Medulla oblongata (tissue), 1 donor: ENCODE data around the gene LRRFIP2.
"Not testable (repeated sequence)": the region's sequence is repeated elsewhere in the genome, so short reads cannot be mapped to it uniquely, and the experiment has no call there.

Experiments
- DNase-seq: peaks from one replicate; pipeline ENCODE4 v3.0.0-alpha.2; 2015; ENCODE audit errors: extremely low spot score

LRRFIP2 gene

DNA sequence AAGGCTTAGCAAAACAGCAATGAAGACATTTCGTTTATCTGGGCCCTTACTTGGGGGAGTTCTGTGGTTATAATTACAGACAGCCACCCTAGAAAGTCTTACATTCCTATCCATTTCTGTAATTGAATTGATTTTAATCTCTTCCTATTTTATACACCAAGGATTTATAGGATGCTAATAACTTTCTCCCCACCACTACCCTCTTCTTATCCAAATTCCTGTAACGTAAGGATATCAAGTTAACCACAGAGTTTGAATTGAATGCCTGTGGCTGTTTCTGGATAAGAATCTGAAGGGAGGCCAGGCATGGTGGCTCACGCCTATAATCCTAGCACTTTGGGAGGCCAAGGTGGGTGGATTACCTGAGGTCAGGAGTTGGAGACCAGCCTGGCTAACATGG is 102.5 kb downstream of the LRRFIP2 start:
- DNase-seq, result no peak

- DNase-seq, result no peak
Measured at GRCh38 chr3:37068031-37068430, 106.4 kb downstream of the LRRFIP2 start.

DNA sequence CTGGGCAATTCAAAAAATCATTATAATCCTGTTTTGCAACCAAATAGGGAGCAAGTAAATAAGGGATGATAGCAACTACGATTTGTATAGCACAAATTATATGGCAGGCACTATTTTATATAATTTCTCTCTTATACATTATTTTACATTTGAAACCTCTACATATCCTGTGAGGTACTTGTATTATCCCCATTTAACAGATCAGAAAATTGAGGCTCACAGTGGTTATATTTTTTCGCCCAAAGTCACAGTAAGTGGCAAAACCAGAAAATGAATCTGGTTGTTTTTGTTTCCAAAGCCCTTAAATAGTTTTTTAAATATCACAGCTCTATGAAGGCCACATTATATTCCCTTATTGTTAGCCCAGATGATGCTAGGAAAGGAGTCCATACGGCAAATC is 106.8 kb downstream of the LRRFIP2 start:
- DNase-seq, result no peak

- no peak for DNase-seq
Measured at GRCh38 chr3:37064747-37065146, 109.6 kb downstream of the LRRFIP2 start.

DNA sequence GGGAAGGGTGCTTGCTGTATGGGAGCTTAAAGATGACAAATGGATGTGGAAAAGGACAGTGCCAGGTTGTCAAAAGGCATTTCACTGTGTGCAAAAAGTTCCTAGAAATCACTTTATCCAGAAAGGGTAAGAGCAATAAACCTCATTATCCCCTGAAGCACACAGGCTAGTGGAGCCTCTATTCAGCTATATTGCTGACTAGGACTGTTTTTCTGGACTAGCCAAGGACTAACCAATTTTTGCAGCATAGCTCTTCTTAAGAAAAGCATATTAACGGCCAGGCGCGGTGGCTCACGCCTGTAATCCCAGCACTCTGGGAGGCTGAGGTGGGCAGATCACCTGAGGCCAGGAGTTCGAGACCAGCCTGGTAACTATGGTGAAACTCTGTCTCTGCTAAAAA is 116.3 kb downstream of the LRRFIP2 start:
- DNase-seq, result no peak

- DNase-seq, result no peak
Measured at GRCh38 chr3:37056826-37057225, 117.6 kb downstream of the LRRFIP2 start.

DNA sequence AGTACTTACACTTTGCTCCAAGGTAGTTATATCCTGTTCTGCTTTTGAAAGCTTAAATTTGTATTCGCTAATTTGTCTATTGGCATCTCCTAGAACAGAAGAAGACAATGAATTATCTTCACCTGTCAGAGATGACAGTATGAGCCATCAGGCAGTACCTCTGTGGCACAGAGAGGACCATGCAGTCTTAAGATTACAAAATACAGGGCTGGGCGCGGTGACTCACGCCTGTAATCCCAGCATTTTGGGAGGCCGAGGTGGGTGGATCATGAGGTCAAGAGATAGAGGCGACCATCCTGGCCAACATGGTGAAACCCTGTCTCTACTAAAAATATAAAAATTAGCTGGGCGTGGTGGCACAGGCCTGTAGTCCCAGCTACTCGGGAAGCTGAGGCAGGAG is 119.3 kb downstream of the LRRFIP2 start:
- DNase-seq, result not testable (repeated sequence)

- no peak for DNase-seq
Measured at GRCh38 chr3:37054370-37054769, 120.0 kb downstream of the LRRFIP2 start.

- DNase-seq, result no peak
Measured at GRCh38 chr3:37053753-37054152, 120.6 kb downstream of the LRRFIP2 start.

DNA sequence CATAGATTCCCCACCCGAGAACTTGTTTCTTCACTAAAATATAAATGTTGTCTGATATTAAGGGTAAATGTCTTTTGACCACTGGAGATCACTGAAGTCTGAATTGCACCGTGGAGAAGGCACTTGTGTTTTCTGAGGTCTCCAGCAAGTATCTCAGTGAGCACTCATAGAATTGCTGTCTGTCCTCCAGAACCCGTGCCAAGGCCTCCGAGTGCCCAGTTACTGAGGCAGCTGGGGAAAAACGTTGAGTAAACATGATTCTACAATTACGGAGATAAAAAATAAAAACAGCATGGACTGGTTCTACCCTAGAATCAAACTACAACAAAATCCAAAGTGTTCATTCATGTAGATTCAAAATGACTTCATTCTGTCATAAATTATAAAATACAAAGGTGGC is 121.0 kb downstream of the LRRFIP2 start:
- peak; percentile 49 for DNase-seq

DNA sequence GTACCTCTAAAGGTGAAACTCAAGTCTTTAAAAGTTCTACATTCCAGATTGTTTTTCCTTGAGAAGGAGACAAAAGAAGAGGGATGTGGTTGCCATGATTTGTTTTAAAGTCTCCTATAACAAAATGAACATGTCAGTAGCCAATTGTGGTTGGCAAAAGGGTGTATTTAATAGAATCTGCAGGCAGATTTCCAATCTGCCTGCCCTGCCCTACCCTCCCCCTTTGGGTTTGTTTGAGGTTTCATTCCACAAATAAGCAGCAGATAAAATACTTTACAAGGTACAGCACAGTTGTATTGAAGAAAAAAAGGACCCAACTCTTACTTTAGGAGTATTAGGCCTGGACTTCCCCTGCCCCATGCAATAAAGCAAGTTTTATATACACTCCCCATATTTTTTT is 121.5 kb downstream of the LRRFIP2 start:
- no peak for DNase-seq

- DNase-seq, result peak; percentile 45
Measured at GRCh38 chr3:37050282-37050681, 124.1 kb downstream of the LRRFIP2 start.

DNA sequence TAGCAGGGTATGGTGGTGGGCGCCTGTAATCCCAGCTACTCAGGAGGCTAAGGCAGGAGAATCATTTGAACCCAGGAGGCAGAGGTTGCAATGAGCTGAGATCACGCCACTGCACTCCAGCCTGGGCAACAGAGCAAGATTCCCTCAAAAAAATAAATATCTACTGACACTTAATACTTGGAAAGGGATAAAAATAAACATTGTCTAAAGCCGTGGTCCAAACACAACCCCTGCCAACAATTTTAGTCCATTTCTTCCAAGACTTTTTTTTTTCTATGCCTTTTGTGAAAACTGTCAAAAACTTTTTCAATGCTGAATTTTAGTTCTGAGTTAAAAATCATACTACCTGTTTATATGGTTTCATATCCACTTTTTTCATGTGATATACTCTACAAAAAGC is 131.7 kb downstream of the LRRFIP2 start:
- DNase-seq, result not testable (repeated sequence)

DNA sequence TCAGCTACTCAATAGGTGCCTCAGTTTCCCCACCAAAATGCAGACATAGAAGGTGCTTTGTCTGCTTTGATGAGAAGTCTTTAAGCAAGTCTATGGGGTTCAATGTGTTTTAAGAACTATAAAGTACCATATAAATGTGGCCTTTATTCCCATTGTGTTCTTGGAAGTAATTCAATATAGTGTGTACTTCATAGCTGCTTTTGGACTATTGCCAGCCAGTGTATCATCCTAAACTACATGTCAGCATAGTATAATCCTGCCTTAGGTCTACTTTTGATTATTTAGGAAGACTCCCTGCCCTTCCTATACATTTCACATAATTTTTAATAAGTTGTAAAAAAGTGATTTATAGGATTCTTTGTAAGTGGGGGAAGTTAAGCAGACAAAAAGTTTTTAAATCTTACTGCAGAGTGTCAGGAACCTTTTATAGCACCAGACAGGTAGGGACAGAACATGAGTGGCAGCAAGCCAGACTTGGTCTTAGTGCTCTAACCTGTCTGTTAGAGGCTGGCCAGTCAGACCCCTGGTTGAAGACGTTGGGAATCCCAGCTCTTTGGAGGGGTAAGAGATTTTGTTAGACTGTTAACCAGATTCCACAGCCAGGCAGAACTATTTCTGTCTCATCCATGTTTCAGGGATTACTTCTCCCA is 132.7 kb downstream of the LRRFIP2 start:
- DNase-seq, result no peak

GRCh38 chr3:37040231-37040630 is 134.2 kb downstream of the LRRFIP2 start:
- no peak for DNase-seq

- DNase-seq, result no peak
Measured at GRCh38 chr3:37039161-37039846, 135.1 kb downstream of the LRRFIP2 start.

DNA sequence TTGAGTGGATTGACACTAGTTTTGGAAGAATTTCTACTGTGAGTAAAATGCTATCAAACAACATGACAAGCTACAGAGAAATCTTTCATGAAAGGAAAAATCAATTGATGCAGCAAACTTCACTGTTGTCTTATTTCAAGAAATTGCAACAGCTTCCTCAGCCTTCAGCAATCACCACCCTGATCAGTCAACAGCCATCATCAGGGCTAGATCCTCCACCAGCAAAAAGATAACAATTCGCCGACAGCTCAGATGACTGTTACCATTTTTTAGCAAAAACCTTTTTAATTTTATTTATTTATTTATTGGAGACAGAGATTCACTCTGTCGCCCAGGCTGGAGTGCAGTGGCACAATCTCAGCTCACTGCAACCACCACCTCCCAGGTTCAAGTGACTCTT is 137.0 kb downstream of the LRRFIP2 start:
- DNase-seq, result no peak

DNA sequence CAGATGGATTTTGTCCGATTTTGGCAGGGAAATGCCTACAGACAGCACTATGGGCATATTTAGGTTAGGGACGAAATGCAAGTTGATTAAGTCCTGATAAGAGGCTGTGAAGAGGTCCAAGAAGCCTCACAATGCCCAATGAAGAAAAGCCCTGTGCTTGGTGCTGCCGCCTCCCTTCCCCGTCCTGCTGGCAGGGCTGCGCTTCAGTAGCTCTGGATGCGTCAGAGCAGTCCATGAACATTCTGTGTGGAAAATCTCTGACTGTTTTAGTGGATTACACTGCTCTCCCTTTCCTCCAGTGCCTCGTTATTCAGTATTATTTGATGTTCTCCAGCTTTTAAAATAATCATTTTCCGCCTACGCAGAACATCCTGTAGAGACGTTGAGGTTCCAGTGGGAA is 141.4 kb downstream of the LRRFIP2 start:
- no peak for DNase-seq

DNA sequence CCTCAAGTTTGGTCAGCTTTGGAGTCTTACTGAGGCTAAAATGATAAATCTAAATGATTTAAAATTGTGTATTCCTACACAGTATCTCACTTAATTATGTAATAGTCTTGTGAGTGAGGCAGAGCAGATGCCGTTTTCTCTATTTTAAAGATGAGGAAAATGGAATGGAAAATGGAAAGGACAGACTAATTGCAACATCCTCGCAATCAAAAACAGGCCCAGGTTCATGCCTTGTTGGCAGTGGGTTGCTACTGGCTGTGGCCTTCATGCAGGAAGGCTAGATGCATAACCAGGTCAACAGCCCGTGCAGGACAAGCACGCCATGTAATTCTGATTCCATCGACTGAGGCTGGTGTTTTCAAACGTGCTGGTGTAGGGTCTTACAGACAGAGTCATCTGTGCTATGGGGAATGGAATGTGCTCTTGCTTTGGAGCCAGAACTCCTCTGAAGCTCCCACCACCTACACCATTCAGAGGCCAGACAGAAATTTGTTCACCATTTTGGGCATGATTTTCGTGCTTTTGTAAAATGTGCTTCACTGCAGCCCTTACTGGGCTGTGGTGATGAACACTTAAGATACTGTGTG is 143.2 kb downstream of the LRRFIP2 start:
- no peak for DNase-seq

DNA sequence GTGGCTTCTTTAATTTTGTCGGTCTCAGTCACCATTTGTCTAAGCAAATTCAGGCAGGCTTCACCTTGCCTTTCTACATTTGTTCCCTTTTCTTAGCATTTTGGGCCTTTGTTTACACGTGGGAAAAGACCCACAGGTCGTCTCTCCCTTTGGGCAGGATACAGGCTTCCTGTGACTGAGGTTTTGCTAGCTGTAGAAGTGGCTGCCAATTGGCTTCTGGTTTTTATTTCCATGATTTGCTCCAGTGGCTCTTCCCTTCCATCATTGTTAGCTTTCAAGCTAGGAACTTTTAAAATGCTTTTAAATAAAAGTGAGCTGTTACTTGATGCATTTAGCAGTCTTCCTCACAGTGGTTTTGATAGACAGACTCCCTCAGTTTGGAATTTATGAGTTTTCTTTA is 143.8 kb downstream of the LRRFIP2 start:
- DNase-seq, result no peak

- DNase-seq, result no peak
Measured at GRCh38 chr3:37029516-37030163, 144.7 kb downstream of the LRRFIP2 start.

DNA sequence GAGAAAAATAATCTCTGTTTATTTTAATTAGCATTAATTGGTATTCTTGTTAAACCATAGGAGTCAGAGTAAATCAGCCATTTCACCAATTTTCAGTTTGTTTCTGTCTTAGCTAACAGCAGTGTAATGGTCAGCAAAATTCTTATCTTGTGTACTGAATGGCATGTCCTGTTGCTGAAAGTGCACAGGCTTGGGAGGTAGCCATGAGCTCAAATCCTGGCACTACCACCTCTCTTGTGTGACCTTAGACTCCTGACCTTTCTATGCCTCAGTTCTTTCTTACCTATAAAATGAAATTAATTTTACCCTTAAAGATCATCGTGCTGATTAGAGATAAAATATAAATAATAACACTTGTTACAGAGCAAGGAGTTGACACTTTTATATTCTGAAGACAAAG is 145.3 kb downstream of the LRRFIP2 start:
- no peak for DNase-seq

DNA sequence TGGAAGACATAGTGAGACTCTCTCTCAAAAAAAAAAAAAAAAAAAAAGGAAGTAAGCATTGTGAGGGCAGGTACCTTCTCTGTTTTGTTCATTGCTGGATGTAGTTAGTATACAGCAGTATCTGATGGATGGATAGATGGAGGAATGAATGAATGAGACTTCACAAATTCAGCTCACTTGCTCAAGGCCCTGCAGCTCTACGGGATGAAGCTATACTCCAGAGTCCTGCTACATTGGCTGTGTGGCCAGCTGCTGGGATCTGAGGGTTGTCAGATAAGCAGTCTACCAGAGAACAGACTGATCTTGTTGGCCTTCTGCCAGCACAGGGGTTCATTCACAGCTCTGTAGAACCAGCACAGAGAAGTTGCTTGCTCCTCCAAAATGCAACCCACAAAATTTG is 146.1 kb downstream of the LRRFIP2 start:
- no peak for DNase-seq
